ENCODE data around the gene IGSF21.

The IGSF21 gene

GRCh38 chr1:18422076-18422777 lies 314.6 kb downstream of the IGSF21 start:
- no peak for DNase-seq (ENCODE audit: low read depth)

GRCh38 chr1:18422954-18423353 lies 315.4 kb downstream of the IGSF21 start:
- DNase-seq (ENCODE audit: low read depth), result no peak

GRCh38 chr1:18426580-18426979 lies 319.0 kb downstream of the IGSF21 start:
- no peak for DNase-seq (ENCODE audit: low read depth)

Data from fibroblast of the conjunctiva (primary cell).